ENCODE data around the gene MIOX. TPM values are rescaled to one million over a fixed set of nuclear protein-coding genes. Genes with fewer than 3 reads are reported as not detected.

The MIOX gene
- total and polyA plus RNA-seq, 9 of the 15 experiments (the other 6 are each of a cell fraction or from before 2014, with no cell fraction given) = 0.08 TPM; not detected in 8

DNA sequence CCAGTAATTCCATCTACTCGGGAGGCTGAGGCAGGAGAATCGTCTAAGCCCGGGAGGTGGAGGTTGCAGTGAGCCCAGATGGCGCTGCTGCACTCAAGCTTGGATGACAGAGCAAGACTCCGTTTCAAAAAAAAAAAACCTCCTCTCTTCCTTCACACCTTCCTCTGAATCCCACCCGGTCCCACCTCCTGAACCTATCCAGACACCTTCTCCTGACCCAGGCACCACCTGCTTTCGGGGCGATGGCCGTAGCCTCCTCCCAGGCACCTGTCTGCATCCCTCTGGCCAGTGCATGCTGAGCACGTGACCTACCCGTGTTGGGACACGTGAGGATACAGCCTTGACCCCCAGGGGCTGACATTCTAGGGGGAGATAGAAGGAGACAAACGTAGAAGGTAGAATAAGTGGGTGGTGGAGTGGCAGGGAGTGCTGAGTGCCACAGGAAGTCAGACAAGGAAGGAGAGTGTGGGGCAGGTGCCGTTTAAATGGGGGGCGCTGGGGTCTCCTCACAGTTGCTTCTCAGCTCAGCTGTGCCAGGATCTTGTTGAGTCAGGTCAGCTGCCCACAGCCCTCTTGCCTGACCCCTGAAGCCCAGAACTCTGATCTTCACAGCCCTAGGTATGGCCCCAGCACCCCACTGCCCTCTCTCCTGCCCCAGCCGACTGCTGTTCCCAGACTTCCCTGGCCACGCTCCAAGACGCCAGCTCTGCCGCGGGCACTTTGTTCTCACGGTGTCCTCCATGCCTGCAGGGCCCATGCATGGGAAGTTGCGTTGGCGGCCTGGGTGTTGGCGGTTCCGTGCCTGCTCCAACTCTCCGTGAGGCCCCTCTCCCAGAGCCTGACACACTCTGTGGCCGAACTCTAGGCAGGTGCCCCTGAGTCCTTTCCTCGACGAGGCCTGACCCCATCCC is 1.2 kb upstream of the MIOX start (continued):
- TF ChIP-seq MTA2 (IDR thresholded peaks at IDR 0.05; ENCODE audit: low read depth) (no peak), CCAR2 (IDR thresholded peaks at IDR 0.05; ENCODE audit: low read depth, low read length) (no peak), ZNF311 (CRISPR knock-in tag; IDR thresholded peaks at IDR 0.05) (no peak), TARDBP (IDR thresholded peaks at IDR 0.05) (no peak), SAP30 (IDR thresholded peaks at IDR 0.05; ENCODE audit: borderline replicate concordance, insufficient read depth, low read depth, low read length, poor library complexity, severe bottlenecking) (no peak), SNRNP70 (optimal IDR thresholded peaks at IDR 0.05; ENCODE audit: low read depth, low read length) (no peak), POLR3G (IDR thresholded peaks at IDR 0.05; ENCODE audit: extremely low read depth, insufficient read length, insufficient replicate concordance) (no peak)
- TF ChIP-seq, protein P1, sequence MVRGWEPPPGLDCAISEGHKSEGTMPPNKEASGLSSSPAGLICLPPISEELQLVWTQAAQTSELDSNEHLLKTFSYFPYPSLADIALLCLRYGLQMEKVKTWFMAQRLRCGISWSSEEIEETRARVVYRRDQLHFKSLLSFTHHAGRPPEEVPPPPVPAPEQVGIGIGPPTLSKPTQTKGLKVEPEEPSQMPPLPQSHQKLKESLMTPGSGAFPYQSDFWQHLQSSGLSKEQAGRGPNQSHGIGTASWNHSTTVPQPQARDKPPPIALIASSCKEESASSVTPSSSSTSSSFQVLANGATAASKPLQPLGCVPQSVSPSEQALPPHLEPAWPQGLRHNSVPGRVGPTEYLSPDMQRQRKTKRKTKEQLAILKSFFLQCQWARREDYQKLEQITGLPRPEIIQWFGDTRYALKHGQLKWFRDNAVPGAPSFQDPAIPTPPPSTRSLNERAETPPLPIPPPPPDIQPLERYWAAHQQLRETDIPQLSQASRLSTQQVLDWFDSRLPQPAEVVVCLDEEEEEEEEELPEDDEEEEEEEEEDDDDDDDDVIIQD (CRISPR knock-in tag; IDR thresholded peaks at IDR 0.05) = no peak
- TF ChIP-seq, protein P2, sequence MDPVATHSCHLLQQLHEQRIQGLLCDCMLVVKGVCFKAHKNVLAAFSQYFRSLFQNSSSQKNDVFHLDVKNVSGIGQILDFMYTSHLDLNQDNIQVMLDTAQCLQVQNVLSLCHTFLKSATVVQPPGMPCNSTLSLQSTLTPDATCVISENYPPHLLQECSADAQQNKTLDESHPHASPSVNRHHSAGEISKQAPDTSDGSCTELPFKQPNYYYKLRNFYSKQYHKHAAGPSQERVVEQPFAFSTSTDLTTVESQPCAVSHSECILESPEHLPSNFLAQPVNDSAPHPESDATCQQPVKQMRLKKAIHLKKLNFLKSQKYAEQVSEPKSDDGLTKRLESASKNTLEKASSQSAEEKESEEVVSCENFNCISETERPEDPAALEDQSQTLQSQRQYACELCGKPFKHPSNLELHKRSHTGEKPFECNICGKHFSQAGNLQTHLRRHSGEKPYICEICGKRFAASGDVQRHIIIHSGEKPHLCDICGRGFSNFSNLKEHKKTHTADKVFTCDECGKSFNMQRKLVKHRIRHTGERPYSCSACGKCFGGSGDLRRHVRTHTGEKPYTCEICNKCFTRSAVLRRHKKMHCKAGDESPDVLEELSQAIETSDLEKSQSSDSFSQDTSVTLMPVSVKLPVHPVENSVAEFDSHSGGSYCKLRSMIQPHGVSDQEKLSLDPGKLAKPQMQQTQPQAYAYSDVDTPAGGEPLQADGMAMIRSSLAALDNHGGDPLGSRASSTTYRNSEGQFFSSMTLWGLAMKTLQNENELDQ (CRISPR knock-in tag; IDR thresholded peaks at IDR 0.05; ENCODE audit: borderline replicate concordance) = no peak
- TF ChIP-seq, protein P3, sequence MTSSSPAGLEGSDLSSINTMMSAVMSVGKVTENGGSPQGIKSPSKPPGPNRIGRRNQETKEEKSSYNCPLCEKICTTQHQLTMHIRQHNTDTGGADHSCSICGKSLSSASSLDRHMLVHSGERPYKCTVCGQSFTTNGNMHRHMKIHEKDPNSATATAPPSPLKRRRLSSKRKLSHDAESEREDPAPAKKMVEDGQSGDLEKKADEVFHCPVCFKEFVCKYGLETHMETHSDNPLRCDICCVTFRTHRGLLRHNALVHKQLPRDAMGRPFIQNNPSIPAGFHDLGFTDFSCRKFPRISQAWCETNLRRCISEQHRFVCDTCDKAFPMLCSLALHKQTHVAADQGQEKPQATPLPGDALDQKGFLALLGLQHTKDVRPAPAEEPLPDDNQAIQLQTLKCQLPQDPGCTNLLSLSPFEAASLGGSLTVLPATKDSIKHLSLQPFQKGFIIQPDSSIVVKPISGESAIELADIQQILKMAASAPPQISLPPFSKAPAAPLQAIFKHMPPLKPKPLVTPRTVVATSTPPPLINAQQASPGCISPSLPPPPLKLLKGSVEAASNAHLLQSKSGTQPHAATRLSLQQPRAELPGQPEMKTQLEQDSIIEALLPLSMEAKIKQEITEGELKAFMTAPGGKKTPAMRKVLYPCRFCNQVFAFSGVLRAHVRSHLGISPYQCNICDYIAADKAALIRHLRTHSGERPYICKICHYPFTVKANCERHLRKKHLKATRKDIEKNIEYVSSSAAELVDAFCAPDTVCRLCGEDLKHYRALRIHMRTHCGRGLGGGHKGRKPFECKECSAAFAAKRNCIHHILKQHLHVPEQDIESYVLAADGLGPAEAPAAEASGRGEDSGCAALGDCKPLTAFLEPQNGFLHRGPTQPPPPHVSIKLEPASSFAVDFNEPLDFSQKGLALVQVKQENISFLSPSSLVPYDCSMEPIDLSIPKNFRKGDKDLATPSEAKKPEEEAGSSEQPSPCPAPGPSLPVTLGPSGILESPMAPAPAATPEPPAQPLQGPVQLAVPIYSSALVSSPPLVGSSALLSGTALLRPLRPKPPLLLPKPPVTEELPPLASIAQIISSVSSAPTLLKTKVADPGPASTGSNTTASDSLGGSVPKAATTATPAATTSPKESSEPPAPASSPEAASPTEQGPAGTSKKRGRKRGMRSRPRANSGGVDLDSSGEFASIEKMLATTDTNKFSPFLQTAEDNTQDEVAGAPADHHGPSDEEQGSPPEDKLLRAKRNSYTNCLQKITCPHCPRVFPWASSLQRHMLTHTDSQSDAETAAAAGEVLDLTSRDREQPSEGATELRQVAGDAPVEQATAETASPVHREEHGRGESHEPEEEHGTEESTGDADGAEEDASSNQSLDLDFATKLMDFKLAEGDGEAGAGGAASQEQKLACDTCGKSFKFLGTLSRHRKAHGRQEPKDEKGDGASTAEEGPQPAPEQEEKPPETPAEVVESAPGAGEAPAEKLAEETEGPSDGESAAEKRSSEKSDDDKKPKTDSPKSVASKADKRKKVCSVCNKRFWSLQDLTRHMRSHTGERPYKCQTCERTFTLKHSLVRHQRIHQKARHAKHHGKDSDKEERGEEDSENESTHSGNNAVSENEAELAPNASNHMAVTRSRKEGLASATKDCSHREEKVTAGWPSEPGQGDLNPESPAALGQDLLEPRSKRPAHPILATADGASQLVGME (CRISPR knock-in tag; IDR thresholded peaks at IDR 0.05) = no peak
- TF ChIP-seq, protein P4, sequence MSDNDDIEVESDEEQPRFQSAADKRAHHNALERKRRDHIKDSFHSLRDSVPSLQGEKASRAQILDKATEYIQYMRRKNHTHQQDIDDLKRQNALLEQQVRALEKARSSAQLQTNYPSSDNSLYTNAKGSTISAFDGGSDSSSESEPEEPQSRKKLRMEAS (CRISPR knock-in tag; IDR thresholded peaks at IDR 0.05) = peak; percentile 52
